Fibroblast of upper back skin (primary cell): Measurements from ENCODE around the gene PIP5KL1.
"Not testable (repeated sequence)": the region's sequence is repeated elsewhere in the genome, so short reads cannot be mapped to it uniquely, and the experiment has no call there.

Experiments
- DNase-seq: peaks from one replicate; pipeline ENCODE4 v3.0.0-alpha.2; 2013

PIP5KL1 gene

GRCh38 chr9:127885508-127886281 lies 44.9 kb downstream of the PIP5KL1 start:
- no peak for DNase-seq

- no peak for DNase-seq
Observed at GRCh38 chr9:127884976-127885490, 45.5 kb downstream of the PIP5KL1 start.

DNA sequence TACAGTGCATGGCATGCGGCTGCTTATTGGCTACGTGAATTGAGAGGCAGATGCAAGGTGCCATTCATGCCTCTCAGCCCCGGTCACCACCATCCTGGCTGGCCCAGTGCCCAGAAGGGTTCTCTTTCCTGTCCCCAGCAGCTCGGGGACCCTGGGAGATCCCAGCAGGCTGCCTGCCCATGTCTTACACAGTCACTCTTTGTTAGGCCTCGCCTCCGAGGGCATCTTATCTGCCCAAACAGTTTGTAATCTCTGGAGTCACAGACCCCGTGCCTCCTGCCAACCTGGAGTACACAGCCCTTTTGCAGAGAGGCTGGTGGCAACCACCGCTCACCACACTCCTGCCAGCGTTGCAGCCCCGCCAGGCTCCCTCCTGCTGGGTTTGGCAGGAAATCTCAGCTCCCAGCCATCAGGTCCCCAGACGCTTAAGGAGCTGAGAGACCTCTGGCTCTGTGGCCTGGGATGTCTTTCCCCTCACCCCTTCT lies 46.1 kb downstream of the PIP5KL1 start:
- no peak for DNase-seq

GRCh38 chr9:127883959-127884358 lies 46.6 kb downstream of the PIP5KL1 start:
- no peak for DNase-seq

- DNase-seq = not testable (repeated sequence)
Observed at GRCh38 chr9:127881715-127882114, 48.9 kb downstream of the PIP5KL1 start.

DNA sequence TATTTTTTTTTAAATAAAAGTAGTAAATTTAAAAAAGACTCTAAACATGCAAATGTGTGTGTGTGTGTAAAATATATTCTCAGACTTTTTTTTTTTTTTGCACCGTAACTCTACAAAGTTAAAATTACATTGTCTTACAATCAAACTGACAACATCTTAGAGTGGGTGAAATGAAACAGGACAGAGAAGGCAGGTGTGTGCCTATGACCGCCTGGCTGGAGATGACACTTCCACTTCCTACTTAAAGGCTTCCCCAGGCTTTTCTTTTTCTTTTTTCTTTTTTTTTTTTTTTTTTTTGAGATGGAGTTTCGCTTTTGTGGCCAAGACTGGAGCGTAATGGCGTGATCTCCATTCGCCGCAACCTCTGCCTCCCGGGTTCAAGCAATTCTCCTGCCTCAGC lies 50.4 kb downstream of the PIP5KL1 start:
- DNase-seq = no peak

DNA sequence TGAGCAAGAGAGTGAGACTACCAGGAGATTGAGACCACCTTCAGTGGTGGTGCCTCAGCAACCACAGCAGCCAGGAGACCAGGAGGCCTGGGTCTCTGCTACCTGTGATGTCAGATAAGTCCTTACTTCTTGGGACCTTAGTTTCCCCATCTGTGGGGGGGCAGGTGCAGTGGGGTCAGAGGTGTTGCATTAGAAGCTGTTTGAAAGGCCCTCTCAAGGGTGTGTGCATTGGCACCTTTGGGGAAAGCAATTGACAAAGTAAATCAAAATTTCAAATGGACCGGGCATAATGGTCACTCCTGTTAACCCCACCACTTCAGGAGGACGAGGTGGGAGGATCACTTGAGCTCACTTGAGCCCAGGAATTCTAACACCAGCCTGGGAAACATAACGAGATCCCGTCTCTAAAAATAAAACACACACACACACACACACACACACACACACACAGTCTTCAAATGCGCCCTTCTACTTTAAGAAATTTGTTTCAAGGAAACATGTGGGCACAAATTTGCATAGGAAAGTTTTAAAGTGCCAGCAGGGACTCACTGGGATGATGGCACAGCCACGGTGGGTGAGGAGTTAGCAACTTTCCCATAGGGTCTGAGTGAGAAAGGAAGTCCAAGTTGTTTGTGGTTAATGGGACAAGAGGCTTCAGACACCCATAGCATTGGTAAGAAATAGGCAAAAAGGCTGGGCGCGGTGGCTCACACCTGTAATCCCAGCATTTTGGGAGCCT lies 51.8 kb downstream of the PIP5KL1 start:
- no peak for DNase-seq

GRCh38 chr9:127878001-127878651 lies 52.5 kb downstream of the PIP5KL1 start:
- no peak for DNase-seq

- DNase-seq = peak; percentile 60
Observed at GRCh38 chr9:127877566-127877998, 53.0 kb downstream of the PIP5KL1 start, which contains the start of gene AK1. AK1 (minus strand) TSS chr9:127877675; CDS start chr9:127874617, 3,058 bp downstream.

DNA sequence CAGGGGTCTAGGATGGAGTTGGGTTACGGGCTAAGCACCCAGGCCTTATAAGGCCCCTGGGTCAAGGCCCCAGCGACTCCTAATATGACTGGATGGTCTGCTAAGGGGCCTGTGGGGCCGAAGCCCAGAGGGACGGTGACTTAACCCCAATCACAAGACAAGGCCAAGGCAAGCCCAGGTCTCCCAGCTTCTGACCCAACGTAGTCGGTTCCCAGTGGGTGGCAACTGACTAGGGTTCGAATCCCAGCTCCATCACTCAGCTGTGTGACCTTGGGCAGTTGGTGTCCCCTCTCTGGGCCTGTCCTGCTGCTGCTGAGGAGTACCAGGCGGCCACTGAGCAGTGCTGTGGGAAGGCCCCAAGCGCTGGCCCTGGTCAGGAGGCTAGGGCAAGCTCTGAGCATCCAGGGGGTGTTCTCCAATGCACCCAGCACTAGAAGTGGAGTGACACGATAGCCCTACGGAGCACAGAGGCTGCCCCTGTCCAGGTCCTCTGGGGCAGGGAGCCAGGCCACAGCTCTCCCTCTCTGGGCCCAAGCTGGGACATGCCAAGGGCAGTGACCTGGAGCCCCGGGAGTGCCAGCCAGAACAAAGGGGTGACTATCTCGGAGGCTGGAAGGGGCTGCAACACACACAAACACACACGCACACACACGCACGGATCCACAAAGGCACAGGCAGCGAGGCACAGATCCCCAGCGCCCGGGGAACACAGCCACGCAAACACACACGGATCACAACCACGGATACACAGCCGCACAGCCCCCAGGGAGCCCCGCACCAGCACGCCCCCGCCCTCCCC lies 53.6 kb downstream of the PIP5KL1 start:
- no peak for DNase-seq

- DNase-seq = no peak
Observed at GRCh38 chr9:127876026-127876763, 54.4 kb downstream of the PIP5KL1 start.

GRCh38 chr9:127875306-127875966 lies 55.1 kb downstream of the PIP5KL1 start:
- peak; percentile 69 for DNase-seq

- DNase-seq = no peak
Observed at GRCh38 chr9:127874301-127875221, 56.0 kb downstream of the PIP5KL1 start.

- DNase-seq = no peak
Observed at GRCh38 chr9:127873886-127874285, 56.7 kb downstream of the PIP5KL1 start.

GRCh38 chr9:127873223-127873691 lies 57.3 kb downstream of the PIP5KL1 start:
- no peak for DNase-seq

- DNase-seq = no peak
Observed at GRCh38 chr9:127872369-127873222, 58.0 kb downstream of the PIP5KL1 start.

DNA sequence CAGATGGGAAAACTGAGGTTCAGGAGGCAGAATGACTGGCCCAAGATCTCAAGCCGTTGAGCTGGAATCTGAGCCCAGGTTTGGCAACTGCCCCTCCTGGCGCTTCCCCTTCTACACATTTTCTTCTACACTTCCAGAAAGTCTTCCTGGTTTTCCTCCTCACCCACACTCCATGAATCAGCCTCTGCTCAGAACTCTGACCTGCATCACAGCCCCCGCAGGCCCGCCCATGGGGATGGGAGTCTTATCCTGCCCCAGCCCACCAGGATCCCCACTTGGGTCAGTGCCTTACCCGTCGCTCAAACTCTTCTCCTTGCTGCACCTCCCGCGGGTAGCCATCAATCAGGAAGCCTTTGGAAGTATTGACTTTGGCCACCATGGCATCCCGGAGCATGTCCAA lies 59.0 kb downstream of the PIP5KL1 start:
- DNase-seq = no peak

DNA sequence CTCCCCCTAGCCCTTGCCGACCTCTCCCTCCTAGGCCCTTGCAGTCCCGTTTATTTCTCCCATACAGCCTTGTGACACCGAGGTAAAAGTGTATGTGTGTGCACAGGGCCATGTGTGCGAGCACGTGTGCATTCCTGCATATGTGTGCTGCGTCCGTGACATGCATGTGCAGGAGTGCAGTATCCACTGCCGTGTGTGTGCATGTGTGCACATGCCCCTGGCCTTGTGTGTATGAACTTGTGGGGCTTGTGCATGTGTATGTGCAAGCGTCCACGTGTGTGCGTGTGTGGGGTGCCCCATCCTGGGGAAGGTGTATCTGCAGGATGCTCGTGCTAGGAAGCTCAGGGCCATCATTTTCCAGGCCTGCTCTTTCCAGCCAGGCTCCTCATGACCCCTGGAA lies 59.7 kb downstream of the PIP5KL1 start:
- no peak for DNase-seq
